Vagina (tissue), 2 donors: ENCODE measurements around the gene ZNRF1.

ENCODE experiments used
- POLR2A ChIP-seq, 2 donors: fragments of 450-650 bp; IDR thresholded peaks; one replicate each; pipeline ENCODE4 v1.6.1; 2017; ENCODE audit warnings: antibody characterized with exemption in 2 of 2, mild to moderate bottlenecking in 2 of 2, moderate library complexity in 2 of 2
- TF ChIP-seq, protein P1 (sequence below), 3 experiments: fragments of 450-650 bp in 2 of 3; fragments of 200-600 bp in 1 of 3; sonication (generic) in 1 of 3; IDR thresholded peaks; one replicate each; pipeline ENCODE4 v1.5.1; 2017 to 2019; ENCODE audit warnings: antibody characterized with exemption in 3 of 3, mild to moderate bottlenecking in 2 of 3, moderate library complexity in 2 of 3

GRCh38 chr16:75092777-75093176 is 94.0 kb downstream of the ZNRF1 start:
- TF ChIP-seq, protein P1, sequence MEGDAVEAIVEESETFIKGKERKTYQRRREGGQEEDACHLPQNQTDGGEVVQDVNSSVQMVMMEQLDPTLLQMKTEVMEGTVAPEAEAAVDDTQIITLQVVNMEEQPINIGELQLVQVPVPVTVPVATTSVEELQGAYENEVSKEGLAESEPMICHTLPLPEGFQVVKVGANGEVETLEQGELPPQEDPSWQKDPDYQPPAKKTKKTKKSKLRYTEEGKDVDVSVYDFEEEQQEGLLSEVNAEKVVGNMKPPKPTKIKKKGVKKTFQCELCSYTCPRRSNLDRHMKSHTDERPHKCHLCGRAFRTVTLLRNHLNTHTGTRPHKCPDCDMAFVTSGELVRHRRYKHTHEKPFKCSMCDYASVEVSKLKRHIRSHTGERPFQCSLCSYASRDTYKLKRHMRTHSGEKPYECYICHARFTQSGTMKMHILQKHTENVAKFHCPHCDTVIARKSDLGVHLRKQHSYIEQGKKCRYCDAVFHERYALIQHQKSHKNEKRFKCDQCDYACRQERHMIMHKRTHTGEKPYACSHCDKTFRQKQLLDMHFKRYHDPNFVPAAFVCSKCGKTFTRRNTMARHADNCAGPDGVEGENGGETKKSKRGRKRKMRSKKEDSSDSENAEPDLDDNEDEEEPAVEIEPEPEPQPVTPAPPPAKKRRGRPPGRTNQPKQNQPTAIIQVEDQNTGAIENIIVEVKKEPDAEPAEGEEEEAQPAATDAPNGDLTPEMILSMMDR (IDR thresholded peaks at IDR 0.05) = no peak
- no peak for TF ChIP-seq POLR2A (IDR thresholded peaks at IDR 0.05)
